OCI-LY3 (cell line): ENCODE results near the gene APELA.

Source experiments
- H2AFZ ChIP-seq: fragments of 200-600, 300-600 bp; shearing (Covaris generic); 2 replicates; pipeline ENCODE4 v1.6.0; 2014; ENCODE audit warnings: antibody characterized with exemption, low read depth, low read length
- H3K27ac ChIP-seq: fragments of 200-600, 300-600 bp; sonication (generic); 2 replicates; pipeline ENCODE4 v1.5.1; 2014; ENCODE audit warnings: mild to moderate bottlenecking, low read length, moderate library complexity, mixed read lengths
- H3K27me3 ChIP-seq: fragments of 200-600, 300-600 bp; sonication (generic); 2 replicates; pipeline ENCODE4 v1.6.1; 2014; ENCODE audit warnings: low read depth, low read length, mixed read lengths
- H3K36me3 ChIP-seq: fragments of 200-600, 300-600 bp; sonication (generic); replicated peaks from 2 replicates; pipeline ENCODE3; 2014; ENCODE audit warnings: low read depth, low read length, mixed read lengths
- H3K4me1 ChIP-seq: fragments of 300-600, 200-600 bp; sonication (generic); 2 replicates; pipeline ENCODE4 v1.6.1; 2014; ENCODE audit warnings: low read length, mixed read lengths
- H3K4me2 ChIP-seq: fragments of 200-600, 300-600 bp; sonication (generic); 2 replicates; pipeline ENCODE4 v1.6.1; 2014; ENCODE audit warnings: low read length, mixed read lengths
- H3K4me3 ChIP-seq: fragments of 300-600, 200-600 bp; sonication (generic); 2 replicates; pipeline ENCODE4 v1.5.1; 2014; ENCODE audit warnings: antibody characterized with exemption, mild to moderate bottlenecking, low read length, moderate library complexity
- H3K79me2 ChIP-seq: fragments of 300-600, 200-600 bp; shearing (Covaris generic); 2 replicates; pipeline ENCODE4 v1.6.1; 2014; ENCODE audit warnings: mild to moderate bottlenecking, low read length, mixed read lengths
- H3K9ac ChIP-seq: fragments of 300-600, 200-600 bp; shearing (Covaris generic); 2 replicates; pipeline ENCODE4 v1.6.0; 2014; ENCODE audit warnings: mild to moderate bottlenecking, low read length, moderate library complexity
- H3K9me3 ChIP-seq: fragments of 200-600, 300-600 bp; shearing (Covaris generic); 2 replicates; pipeline ENCODE4 v1.6.1; 2014; ENCODE audit warnings: low read length, mixed read lengths; ENCODE audit not compliant: insufficient read depth
- H4K20me1 ChIP-seq: fragments of 200-600, 300-600 bp; sonication (generic); 2 replicates; pipeline ENCODE4 v1.6.1; 2016; ENCODE audit warnings: low read length, mixed read lengths; ENCODE audit not compliant: insufficient read depth
- CTCF ChIP-seq: fragments of 200-600, 300-600 bp; sonication (generic); IDR thresholded peaks from 2 replicates; pipeline ENCODE4 v1.5.1; 2014; ENCODE audit warnings: antibody characterized with exemption, low read length, low read depth
- EZH2phosphoT487 ChIP-seq: fragments of 200-600 bp; shearing (Covaris generic); IDR thresholded peaks from 2 replicates; pipeline ENCODE4 v1.6.1; 2018; ENCODE audit warnings: antibody characterized with exemption, mixed run types, low read depth

Gene APELA

DNA sequence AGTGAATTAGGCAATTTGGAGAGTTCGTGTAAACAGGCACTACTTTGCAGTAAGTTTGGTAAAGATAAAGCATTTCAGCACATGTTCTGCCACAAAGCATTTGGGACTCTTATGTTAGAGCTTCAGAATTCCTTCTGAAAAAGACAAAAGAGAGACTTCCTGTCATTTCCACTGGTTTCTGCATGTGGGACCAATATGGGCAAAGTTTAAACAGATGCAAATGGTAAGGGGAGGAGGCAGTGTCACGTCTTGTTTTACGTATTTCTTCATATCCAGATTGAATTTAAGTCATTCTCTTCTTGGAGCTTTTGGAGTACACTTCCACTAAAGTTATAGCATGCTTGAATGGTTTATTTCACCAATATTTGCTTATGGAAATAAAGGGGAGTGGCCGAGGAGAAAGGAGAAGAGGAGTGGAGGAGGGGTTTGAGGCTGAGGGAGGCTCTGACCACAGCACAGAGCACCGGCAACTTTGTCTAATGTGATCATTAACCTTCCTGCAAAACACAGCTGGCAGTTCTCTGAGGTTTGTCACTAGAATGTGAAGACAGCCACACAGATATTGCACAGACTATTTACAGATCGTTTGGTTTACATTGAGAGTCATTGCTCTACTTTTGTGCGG, at the start of gene APELA:
Gene APELA (plus strand): TSS at position 479 of the 625 bp plus-strand sequence. CDS start 154 bp downstream, outside the sequence.
- no peak for TF ChIP-seq EZH2phosphoT487
- TF ChIP-seq CTCF = no peak
- no peak within 1 kb of the TSS for H3K27ac ChIP-seq
- no peaks in the 10 kb centered on the region for H3K36me3 ChIP-seq
- H3K79me2 ChIP-seq = no peaks in the 10 kb centered on the region
- H3K9me3 ChIP-seq = no peaks in the 10 kb centered on the region
- peak within 1 kb of the TSS; percentile 23 for H3K4me3 ChIP-seq
- peak within 1 kb of the TSS; percentile 52 for H3K4me2 ChIP-seq
- H4K20me1 ChIP-seq = no peaks in the 10 kb centered on the region
- peak within 1 kb of the TSS; percentile 32; the same call in 1 of the 2 replicates for H2AFZ ChIP-seq
- H3K27me3 ChIP-seq = no peaks in the 10 kb centered on the region
- H3K4me1 ChIP-seq = peaks cover 16% of the 10 kb centered on the region
- no peak within 1 kb of the TSS for H3K9ac ChIP-seq

DNA sequence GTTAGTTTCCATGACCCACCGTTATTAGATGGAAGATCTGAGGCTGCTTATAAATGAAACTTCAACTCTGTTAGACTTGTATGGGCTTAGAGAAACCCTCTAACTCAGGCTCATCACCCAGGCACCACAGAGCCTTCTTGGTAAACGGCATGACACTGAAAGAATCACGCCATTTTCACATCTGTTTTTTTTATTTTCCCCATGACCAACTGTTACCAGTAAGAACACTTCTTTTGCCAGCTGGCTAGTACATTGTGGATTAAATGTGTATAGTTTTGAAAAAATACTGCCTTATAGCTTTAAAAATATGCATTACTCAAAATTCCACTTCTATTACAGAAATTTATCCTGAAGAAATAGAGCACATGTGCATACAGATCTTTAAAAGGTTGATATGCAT, 48.0 kb upstream of the APELA start:
- no peaks in the 10 kb centered on the region for H3K36me3 ChIP-seq
- no peak overlapping the region for H3K4me2 ChIP-seq
- no peak overlapping the region for H2AFZ ChIP-seq
- no peaks in the 10 kb centered on the region for H3K4me1 ChIP-seq
- no peaks in the 10 kb centered on the region for H3K79me2 ChIP-seq
- H3K9me3 ChIP-seq = no peaks in the 10 kb centered on the region
- H3K4me3 ChIP-seq = no peak overlapping the region
- H3K27me3 ChIP-seq = no peaks in the 10 kb centered on the region
- no peaks in the 10 kb centered on the region for H4K20me1 ChIP-seq
- no peak overlapping the region for H3K27ac ChIP-seq
- no peak overlapping the region for H3K9ac ChIP-seq
- TF ChIP-seq CTCF (no peak), EZH2phosphoT487 (no peak)

DNA sequence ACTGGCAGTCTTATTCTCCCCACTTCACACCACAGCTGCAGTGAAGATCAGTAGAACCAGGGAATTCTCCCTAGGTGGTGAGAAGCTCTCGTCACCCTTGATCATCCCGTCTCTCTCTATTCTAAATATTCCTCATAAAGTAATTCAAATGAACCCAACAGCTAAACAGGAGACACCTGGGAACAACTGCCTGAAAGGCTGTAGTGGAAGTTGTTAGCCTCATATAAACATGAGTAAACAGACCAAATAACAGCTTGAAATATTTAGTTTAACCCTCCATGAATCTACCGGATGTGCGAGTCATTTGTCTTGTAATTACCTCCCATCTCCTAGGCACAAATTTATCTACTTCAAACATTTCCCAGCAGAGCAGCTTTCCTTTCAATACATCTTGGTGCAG, 30.4 kb upstream of the APELA start:
- no peaks in the 10 kb centered on the region for H3K36me3 ChIP-seq
- H3K27me3 ChIP-seq = no peaks in the 10 kb centered on the region
- no peak overlapping the region for H3K4me2 ChIP-seq
- H3K9me3 ChIP-seq = no peaks in the 10 kb centered on the region
- no peak overlapping the region for H3K27ac ChIP-seq
- H3K79me2 ChIP-seq = no peaks in the 10 kb centered on the region
- H3K9ac ChIP-seq = no peak overlapping the region
- TF ChIP-seq CTCF = no peak
- TF ChIP-seq EZH2phosphoT487 = no peak
- no peak overlapping the region for H3K4me3 ChIP-seq
- H4K20me1 ChIP-seq = no peaks in the 10 kb centered on the region
- no peak overlapping the region for H2AFZ ChIP-seq
- peaks cover 7% of the 10 kb centered on the region for H3K4me1 ChIP-seq

DNA sequence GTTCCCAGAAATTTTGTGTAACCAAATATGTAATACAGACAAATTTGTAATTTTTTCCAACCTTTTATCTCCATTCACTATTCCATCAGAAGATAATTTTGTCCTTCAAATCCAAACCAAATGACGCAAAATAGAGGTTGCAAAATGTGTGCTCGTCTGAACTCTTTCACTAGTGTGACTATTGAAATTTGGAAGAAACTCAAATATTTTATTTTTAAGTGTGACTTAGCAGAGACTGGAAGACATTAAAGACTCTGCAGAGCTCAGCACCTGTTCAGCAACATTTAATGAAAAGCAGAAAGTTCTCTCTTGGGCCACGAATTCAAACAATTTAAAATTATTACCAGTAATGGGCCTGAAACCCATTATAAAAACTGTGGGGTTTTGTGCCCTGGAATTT, 30.0 kb upstream of the APELA start:
- no peak overlapping the region for H3K4me2 ChIP-seq
- H3K36me3 ChIP-seq = no peaks in the 10 kb centered on the region
- H3K4me3 ChIP-seq = no peak overlapping the region
- no peaks in the 10 kb centered on the region for H4K20me1 ChIP-seq
- no peak overlapping the region for H2AFZ ChIP-seq
- no peaks in the 10 kb centered on the region for H3K9me3 ChIP-seq
- TF ChIP-seq CTCF (no peak), EZH2phosphoT487 (no peak)
- no peaks in the 10 kb centered on the region for H3K27me3 ChIP-seq
- H3K79me2 ChIP-seq = no peaks in the 10 kb centered on the region
- H3K27ac ChIP-seq = no peak overlapping the region
- peaks cover 7% of the 10 kb centered on the region for H3K4me1 ChIP-seq
- no peak overlapping the region for H3K9ac ChIP-seq
